ENCODE measurements around the gene NTM. TPM values are rescaled to one million over a fixed set of nuclear protein-coding genes. Genes with fewer than 3 reads are reported as not detected.

NTM gene
- total RNA-seq, 2 donors from 2014 or later = 19.1 to 44.7 TPM

DNA sequence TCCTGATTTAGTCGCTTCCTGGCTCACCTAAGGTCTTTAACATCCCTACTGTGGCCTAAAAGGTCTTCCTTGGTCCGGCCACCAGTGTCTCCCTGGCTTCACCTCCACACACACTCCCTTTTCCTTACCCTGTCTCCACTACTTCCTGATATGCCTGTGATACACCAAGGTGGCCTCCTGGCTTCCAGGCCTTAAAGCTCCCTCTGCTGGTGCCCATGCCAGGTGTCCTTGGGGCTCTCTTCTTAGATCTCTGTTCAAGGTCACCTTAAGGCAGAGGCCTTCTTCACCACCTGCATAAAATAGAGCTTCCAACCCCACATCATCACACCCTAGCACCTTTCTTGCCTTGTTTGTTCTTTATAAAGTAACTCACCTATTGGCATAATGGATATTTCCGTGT is 787.7 kb downstream of the NTM start:
- no peak overlapping the region for H3K4me3 ChIP-seq
- H3K4me1 ChIP-seq = no peaks in the 10 kb centered on the region
- TF ChIP-seq, protein P1, sequence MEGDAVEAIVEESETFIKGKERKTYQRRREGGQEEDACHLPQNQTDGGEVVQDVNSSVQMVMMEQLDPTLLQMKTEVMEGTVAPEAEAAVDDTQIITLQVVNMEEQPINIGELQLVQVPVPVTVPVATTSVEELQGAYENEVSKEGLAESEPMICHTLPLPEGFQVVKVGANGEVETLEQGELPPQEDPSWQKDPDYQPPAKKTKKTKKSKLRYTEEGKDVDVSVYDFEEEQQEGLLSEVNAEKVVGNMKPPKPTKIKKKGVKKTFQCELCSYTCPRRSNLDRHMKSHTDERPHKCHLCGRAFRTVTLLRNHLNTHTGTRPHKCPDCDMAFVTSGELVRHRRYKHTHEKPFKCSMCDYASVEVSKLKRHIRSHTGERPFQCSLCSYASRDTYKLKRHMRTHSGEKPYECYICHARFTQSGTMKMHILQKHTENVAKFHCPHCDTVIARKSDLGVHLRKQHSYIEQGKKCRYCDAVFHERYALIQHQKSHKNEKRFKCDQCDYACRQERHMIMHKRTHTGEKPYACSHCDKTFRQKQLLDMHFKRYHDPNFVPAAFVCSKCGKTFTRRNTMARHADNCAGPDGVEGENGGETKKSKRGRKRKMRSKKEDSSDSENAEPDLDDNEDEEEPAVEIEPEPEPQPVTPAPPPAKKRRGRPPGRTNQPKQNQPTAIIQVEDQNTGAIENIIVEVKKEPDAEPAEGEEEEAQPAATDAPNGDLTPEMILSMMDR (IDR thresholded peaks at IDR 0.05) = no peak
- H3K9me3 ChIP-seq = no peaks in the 10 kb centered on the region
- no peak overlapping the region for H3K27ac ChIP-seq
- H3K36me3 ChIP-seq = no peaks in the 10 kb centered on the region
- H3K27me3 ChIP-seq = no peaks in the 10 kb centered on the region
- DNase-seq (ENCODE audit: low spot score) = no peak

DNA sequence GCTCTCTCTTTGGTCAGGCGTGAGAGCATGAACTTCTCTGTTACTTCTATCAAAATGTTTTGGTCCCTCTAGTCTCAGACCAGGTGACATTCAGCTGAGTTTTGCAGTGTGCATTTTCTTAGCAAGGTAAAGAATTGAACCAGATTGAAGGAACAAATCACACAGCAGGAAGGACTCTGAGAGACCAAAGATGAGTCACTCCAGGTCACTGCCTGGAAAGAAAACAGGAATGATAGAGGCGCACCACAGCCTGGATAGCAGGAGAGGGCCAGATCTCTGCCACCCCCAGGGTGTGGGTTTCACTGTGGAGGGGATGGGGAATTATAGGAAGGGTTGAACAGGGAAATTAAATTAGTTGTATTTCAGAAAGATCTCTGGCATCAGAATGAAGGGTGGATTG is 788.3 kb downstream of the NTM start:
- H3K4me3 ChIP-seq = no peak overlapping the region
- no peaks in the 10 kb centered on the region for H3K4me1 ChIP-seq
- TF ChIP-seq, protein P1 (IDR thresholded peaks at IDR 0.05) = no peak
- DNase-seq (ENCODE audit: low spot score) = no peak
- H3K27me3 ChIP-seq = no peaks in the 10 kb centered on the region
- H3K9me3 ChIP-seq = no peaks in the 10 kb centered on the region
- H3K36me3 ChIP-seq = no peaks in the 10 kb centered on the region
- H3K27ac ChIP-seq = no peak overlapping the region

DNA sequence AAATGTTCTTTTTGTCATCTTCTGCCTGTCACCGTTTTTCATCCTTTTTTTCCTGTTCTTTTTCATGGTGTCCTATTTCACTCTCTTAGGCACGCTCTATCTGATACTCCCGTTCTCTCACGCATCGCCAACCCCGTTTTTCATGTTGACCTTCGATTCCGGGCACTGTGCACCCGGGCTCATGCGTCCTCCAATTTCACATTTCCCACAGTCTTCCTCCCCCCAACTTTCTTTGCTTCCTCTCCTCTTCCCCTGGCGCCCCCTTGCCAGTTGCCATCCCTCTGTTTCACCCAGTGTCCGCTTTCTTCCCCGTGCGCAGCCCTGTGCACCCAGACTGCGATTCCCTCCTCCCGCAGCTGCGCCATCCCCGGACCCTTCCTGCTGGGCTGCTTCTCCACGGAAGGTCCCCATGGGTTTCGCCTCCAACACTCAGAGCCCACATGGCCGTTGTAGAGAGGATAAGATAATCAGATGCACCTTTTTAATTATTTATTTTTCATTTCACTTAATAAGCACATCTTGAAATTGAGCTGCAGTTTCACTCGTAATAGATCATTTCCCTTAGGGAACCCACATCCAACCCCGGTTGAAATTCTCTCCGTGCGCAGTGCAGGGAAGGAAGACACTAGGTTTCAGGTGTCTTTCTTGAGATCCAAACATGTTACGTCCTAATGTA is 791.1 kb downstream of the NTM start:
- TF ChIP-seq, protein P1 (IDR thresholded peaks at IDR 0.05) = no peak
- Histone ChIP-seq H3K27me3 (no peaks in the 10 kb centered on the region), H3K27ac (no peak overlapping the region), H3K4me3 (no peak overlapping the region), H3K9me3 (no peaks in the 10 kb centered on the region), H3K4me1 (no peaks in the 10 kb centered on the region), H3K36me3 (no peaks in the 10 kb centered on the region)
- DNase-seq (ENCODE audit: low spot score) = no peak

DNA sequence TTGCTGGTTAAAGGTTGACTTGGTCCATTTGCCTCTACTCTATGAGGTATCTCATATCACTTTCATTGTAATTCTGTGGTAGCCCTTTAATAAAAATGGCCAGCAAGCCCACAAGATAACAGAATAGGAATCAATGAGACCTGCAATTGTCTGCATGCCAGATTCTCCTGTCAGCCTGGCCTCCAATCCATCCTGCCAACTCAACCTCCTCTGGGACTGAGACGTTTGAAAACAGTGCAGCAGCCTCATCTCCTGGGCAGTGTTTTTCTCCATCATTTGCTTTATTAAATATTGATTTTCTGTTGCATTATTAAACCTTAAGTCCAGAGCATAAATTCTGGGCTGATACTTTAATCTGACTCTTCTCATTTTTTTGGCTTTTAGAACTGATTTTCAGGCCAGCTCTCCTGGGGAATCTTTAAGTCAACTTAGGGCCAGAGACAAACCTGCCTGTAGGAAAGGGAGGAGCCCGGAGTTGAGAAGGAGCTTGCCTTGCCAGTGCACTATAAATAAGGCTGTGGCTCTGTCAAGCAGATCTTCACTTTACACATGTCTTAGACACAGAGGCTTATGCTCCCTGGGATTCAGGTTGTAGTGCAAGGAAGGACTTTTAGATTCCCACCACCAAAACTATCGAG is 798.0 kb downstream of the NTM start:
- Histone ChIP-seq H3K36me3 (no peaks in the 10 kb centered on the region), H3K27ac (no peak overlapping the region), H3K4me1 (no peaks in the 10 kb centered on the region), H3K27me3 (no peaks in the 10 kb centered on the region), H3K9me3 (no peaks in the 10 kb centered on the region), H3K4me3 (no peak overlapping the region)
- TF ChIP-seq, protein P1 (IDR thresholded peaks at IDR 0.05) = no peak
- DNase-seq (ENCODE audit: low spot score) = no peak

DNA sequence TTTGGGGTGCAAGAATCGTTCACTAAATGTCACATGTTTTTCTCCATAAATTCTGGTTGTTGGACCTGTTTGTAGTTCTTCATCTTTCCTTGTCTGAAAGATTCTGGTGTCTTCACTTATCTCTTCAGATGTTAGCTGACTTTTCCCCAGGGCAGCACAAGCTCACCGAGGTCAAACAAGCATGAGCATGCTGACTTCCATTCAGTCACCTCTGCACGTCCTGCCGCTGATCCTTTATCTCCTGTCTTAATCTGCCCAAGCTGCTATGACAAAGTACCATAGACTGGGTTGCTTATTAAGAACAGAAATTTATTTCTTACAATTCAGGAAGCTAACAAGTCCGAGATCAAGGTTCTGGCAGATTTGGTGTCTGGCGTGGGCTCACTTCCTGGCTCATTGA is 800.6 kb downstream of the NTM start:
- Histone ChIP-seq H3K36me3 (no peaks in the 10 kb centered on the region), H3K27me3 (no peaks in the 10 kb centered on the region), H3K4me1 (no peaks in the 10 kb centered on the region), H3K9me3 (no peaks in the 10 kb centered on the region), H3K4me3 (no peak overlapping the region), H3K27ac (no peak overlapping the region)
- TF ChIP-seq, protein P1 (IDR thresholded peaks at IDR 0.05) = no peak
- DNase-seq (ENCODE audit: low spot score) = no peak
